H1 (cell line): ENCODE results near the gene BRINP3.

Experiments used
- CTCF ChIP-seq, 3 experiments: IDR thresholded peaks; 1 replicate in 2 of 3; 2 replicates in 1 of 3; pipeline versions ENCODE4 v1.5.1 to v1.6.1; 2011; ENCODE audit warnings: low read length in 3 of 3, mild to moderate bottlenecking in 3 of 3, inconsistent platforms in 2 of 3, low read depth in 1 of 3, moderate library complexity in 1 of 3; ENCODE audit not compliant: insufficient read depth in 1 of 3; ENCODE audit errors: control extremely low read depth in 1 of 3
- JUND ChIP-seq: IDR thresholded peaks from 2 replicates; pipeline ENCODE4 v1.6.1; 2011; ENCODE audit warnings: mild to moderate bottlenecking, improper control_type of control experiment, low read length
- TAF7 ChIP-seq: optimal IDR thresholded peaks from 2 replicates; pipeline ENCODE3; 2011; ENCODE audit warnings: low read depth, mild to moderate bottlenecking, inconsistent platforms, low read length, moderate library complexity, borderline replicate concordance
- TCF12 ChIP-seq: IDR thresholded peaks from 2 replicates; pipeline ENCODE4 v1.6.1; 2011; ENCODE audit warnings: low read depth, mild to moderate bottlenecking, low read length
- ZNF274 ChIP-seq: IDR thresholded peaks from 2 replicates; pipeline ENCODE4 v1.7.0; 2012; ENCODE audit warnings: low read length, borderline replicate concordance; ENCODE audit errors: extremely low read depth

- TF ChIP-seq JUND (no peak), CTCF (IDR thresholded peaks at IDR 0.05; ENCODE audit: control extremely low read depth in 1 of 3, insufficient read depth in 1 of 3, low read depth in 1 of 3, low read length in 3 of 3) (peak in 2 of 3 experiments; percentile 30 to 31; a peak in 2 of 4 replicates), TCF12 (no peak), ZNF274 (no peak), TAF7 (no peak)
Observed at GRCh38 chr1:190416239-190416638, 61.4 kb downstream of the BRINP3 start.
